Lower leg skin (tissue), 4 donors: ENCODE measurements around the gene GLIPR2. TPM values are rescaled to one million over a fixed set of nuclear protein-coding genes. Genes with fewer than 3 reads are reported as not detected.

ENCODE experiments used
- DNase-seq, 2 donors: peaks; one replicate each; pipeline ENCODE4 v3.0.0-alpha.2; 2019; ENCODE audit warnings: low spot score in 2 of 2
- H3K4me3 ChIP-seq: fragments of 200-600 bp; sonication (generic); 2 replicates; pipeline ENCODE4 v1.5.1; 2017; ENCODE audit warnings: mild to moderate bottlenecking, low read depth; ENCODE audit not compliant: poor library complexity, severe bottlenecking
- POLR2A ChIP-seq, 2 donors: fragments of 450-650 bp; IDR thresholded peaks; one replicate each; pipeline ENCODE4 v1.6.1; 2016 to 2017; ENCODE audit warnings: antibody characterized with exemption in 2 of 2, mild to moderate bottlenecking in 1 of 2, moderate library complexity in 1 of 2
- WGBS, 2 donors: methylation state at CpG; one replicate each; pipeline ENCODE4 v1.1.5; 2018; 5-methylcytosine and 5-hydroxymethylcytosine counted together
- intact Hi-C: fragments of 100-400 bp; cut with DNase I; formaldehyde crosslinking; loops from one replicate; pipeline ENCODE4 v1.15.0; 2023; ENCODE audit warnings: low total_unique reads
- total RNA-seq, 4 donors: library from RNA; depleted of rRNA; stranded (reverse); fragments of >200 nt; gene quantifications; one replicate each; pipeline ENCODE4 v1.1.0, GENCODE V29; 2016
- TF ChIP-seq, protein P1 (sequence below), 3 donors: fragments of 450-650 bp; IDR thresholded peaks; one replicate each; pipeline ENCODE4 v1.5.1; 2016; ENCODE audit warnings: antibody characterized with exemption in 3 of 3, mild to moderate bottlenecking in 3 of 3, moderate library complexity in 2 of 3

Gene GLIPR2
- total RNA-seq, 4 donors from 2014 or later: 5.2 to 10.1 (median 6.5) TPM

DNA sequence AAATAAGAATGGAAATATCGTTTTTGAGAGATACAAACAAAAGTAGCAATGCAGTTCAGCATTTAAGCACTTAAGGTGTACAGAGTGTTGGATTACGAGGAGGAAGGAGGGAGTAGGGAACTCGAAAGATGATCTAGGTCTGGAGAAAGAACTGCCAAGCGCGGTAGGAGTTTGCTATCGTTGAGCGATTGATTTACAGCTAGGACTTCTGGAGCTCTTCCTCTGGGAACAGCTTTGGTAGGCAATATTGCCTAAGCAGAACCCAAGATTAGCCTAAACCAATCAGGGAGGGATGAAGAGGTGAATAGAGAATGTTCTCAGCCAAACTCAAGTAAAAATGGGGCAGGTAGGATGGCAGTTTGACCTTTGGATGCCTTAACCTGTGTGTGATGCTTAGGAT, 55.2 kb downstream of the GLIPR2 start:
- DNase-seq: no peak
- intact Hi-C loops: no loop called here
- 0% methylated on average over 7 of the region's 7 CpGs for WGBS, 2 donors
- peak overlapping the region; percentile 96 for H3K4me3 ChIP-seq
- TF ChIP-seq POLR2A (IDR thresholded peaks at IDR 0.05): no peak
- TF ChIP-seq, protein P1, sequence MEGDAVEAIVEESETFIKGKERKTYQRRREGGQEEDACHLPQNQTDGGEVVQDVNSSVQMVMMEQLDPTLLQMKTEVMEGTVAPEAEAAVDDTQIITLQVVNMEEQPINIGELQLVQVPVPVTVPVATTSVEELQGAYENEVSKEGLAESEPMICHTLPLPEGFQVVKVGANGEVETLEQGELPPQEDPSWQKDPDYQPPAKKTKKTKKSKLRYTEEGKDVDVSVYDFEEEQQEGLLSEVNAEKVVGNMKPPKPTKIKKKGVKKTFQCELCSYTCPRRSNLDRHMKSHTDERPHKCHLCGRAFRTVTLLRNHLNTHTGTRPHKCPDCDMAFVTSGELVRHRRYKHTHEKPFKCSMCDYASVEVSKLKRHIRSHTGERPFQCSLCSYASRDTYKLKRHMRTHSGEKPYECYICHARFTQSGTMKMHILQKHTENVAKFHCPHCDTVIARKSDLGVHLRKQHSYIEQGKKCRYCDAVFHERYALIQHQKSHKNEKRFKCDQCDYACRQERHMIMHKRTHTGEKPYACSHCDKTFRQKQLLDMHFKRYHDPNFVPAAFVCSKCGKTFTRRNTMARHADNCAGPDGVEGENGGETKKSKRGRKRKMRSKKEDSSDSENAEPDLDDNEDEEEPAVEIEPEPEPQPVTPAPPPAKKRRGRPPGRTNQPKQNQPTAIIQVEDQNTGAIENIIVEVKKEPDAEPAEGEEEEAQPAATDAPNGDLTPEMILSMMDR (IDR thresholded peaks at IDR 0.05): no peak

- no peak for DNase-seq
- 61 to 68% methylated on average over 4 of the region's 4 CpGs for WGBS, 2 donors
- H3K4me3 ChIP-seq: peak overlapping the region; percentile 96
- TF ChIP-seq, protein P1 (IDR thresholded peaks at IDR 0.05): no peak
- no peak for TF ChIP-seq POLR2A (IDR thresholded peaks at IDR 0.05)
- intact Hi-C loops: no loop called here
These were observed 55.7 kb downstream of the GLIPR2 start for GRCh38 chr9:36192196-36192595.

- WGBS, 2 donors: 58 to 66% methylated on average over 3 of the region's 3 CpGs
- intact Hi-C loops: no loop called here
- no peak overlapping the region for H3K4me3 ChIP-seq
- TF ChIP-seq POLR2A (IDR thresholded peaks at IDR 0.05): no peak
- TF ChIP-seq, protein P1 (IDR thresholded peaks at IDR 0.05): no peak
- DNase-seq: no peak
These were observed 56.5 kb downstream of the GLIPR2 start for GRCh38 chr9:36193023-36193422.

- intact Hi-C loops: no loop called here
- TF ChIP-seq, protein P1 (IDR thresholded peaks at IDR 0.05): no peak
- TF ChIP-seq POLR2A (IDR thresholded peaks at IDR 0.05): no peak
- no peak overlapping the region for H3K4me3 ChIP-seq
- 22 to 27% methylated on average over 4 of the region's 4 CpGs for WGBS, 2 donors
- DNase-seq: no peak
These were observed 57.9 kb downstream of the GLIPR2 start for GRCh38 chr9:36194326-36195000.

GRCh38 chr9:36204906-36205547, 68.5 kb downstream of the GLIPR2 start:
- TF ChIP-seq, protein P1 (IDR thresholded peaks at IDR 0.05): no peak
- TF ChIP-seq POLR2A (IDR thresholded peaks at IDR 0.05): no peak
- intact Hi-C loops: no loop called here
- DNase-seq: no peak
- 83 to 91% methylated on average over 11 of the region's 11 CpGs for WGBS, 2 donors
- H3K4me3 ChIP-seq: no peak overlapping the region
